ENCODE measurements around the gene OGFRL1. TPM values are rescaled to one million over a fixed set of nuclear protein-coding genes. Genes with fewer than 3 reads are reported as not detected.

The OGFRL1 gene
- total RNA-seq, 1 donor from 2014 or later: 4.4 TPM

GRCh38 chr6:71338540-71339316 is 50.1 kb downstream of the OGFRL1 start:
- H3K27me3 Mint-ChIP-seq (ENCODE audit: low read depth): peaks cover 8% of the 10 kb centered on the region
- no peak for DNase-seq (ENCODE audit: low spot score in 2 of 2, unreplicated experiment in 2 of 2)
- H3K27ac Mint-ChIP-seq: no peak overlapping the region
- TF ChIP-seq, protein P1, sequence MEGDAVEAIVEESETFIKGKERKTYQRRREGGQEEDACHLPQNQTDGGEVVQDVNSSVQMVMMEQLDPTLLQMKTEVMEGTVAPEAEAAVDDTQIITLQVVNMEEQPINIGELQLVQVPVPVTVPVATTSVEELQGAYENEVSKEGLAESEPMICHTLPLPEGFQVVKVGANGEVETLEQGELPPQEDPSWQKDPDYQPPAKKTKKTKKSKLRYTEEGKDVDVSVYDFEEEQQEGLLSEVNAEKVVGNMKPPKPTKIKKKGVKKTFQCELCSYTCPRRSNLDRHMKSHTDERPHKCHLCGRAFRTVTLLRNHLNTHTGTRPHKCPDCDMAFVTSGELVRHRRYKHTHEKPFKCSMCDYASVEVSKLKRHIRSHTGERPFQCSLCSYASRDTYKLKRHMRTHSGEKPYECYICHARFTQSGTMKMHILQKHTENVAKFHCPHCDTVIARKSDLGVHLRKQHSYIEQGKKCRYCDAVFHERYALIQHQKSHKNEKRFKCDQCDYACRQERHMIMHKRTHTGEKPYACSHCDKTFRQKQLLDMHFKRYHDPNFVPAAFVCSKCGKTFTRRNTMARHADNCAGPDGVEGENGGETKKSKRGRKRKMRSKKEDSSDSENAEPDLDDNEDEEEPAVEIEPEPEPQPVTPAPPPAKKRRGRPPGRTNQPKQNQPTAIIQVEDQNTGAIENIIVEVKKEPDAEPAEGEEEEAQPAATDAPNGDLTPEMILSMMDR (IDR thresholded peaks at IDR 0.05; ENCODE audit: unreplicated experiment): no peak
- H3K4me3 Mint-ChIP-seq: no peak overlapping the region
- H3K4me1 Mint-ChIP-seq: peaks cover 5% of the 10 kb centered on the region
- H3K9me3 Mint-ChIP-seq: peaks cover 16% of the 10 kb centered on the region
- H3K36me3 Mint-ChIP-seq: peaks cover 9% of the 10 kb centered on the region

- no peak for DNase-seq (ENCODE audit: low spot score in 2 of 2, unreplicated experiment in 2 of 2)
- Mint-ChIP-seq H3K27me3 (ENCODE audit: low read depth) (peaks cover 27% of the 10 kb centered on the region), H3K27ac (no peak overlapping the region), H3K4me1 (peaks cover 5% of the 10 kb centered on the region), H3K4me3 (no peak overlapping the region), H3K9me3 (no peaks in the 10 kb centered on the region), H3K36me3 (peaks cover 7% of the 10 kb centered on the region)
- TF ChIP-seq, protein P1 (IDR thresholded peaks at IDR 0.05; ENCODE audit: unreplicated experiment): no peak
Measured at GRCh38 chr6:71342772-71343171, 54.2 kb downstream of the OGFRL1 start.

DNA sequence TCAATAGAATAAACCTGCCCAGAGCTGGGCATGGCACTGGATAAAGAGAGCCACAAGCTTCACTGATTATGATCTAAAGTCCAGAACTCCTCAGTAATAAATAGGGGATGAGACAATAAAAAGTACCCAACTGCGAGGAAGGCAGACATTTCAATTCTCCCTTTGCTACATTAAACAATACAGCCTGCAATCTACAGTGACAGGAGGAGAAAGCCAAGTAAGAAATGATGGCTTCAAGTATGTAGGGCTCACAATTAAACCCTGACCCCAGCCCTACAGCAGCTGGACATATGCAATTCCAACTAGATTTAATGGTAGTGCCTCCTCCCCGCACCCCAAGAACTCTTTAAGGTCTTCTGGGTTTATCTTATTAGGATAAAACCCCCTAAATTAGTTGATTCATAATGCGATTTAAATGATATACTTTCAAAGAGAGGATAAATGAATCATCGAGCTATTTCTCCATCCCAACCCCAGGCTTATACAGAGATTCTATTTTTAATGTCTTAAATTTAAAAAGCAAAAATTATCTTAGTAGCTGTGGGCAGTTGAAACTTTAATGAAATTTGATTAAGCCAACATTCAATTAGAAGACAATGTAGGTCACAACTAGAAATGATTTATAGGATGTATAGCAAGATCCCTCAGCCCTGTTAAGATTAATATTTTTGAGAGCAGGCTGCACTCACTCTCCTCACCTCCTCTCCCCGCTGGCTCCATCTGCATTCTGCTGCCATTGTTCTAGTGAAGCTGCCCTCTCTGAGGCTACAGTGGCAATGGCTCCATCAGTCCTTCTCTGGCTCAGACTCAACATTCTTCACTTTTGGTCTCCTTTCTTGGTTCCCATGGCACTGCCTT is 57.1 kb downstream of the OGFRL1 start:
- H3K9me3 Mint-ChIP-seq: no peaks in the 10 kb centered on the region
- H3K4me3 Mint-ChIP-seq: no peak overlapping the region
- H3K27me3 Mint-ChIP-seq (ENCODE audit: low read depth): peaks cover 23% of the 10 kb centered on the region
- H3K27ac Mint-ChIP-seq: no peak overlapping the region
- H3K36me3 Mint-ChIP-seq: peaks cover 7% of the 10 kb centered on the region
- DNase-seq (ENCODE audit: low spot score in 2 of 2, unreplicated experiment in 2 of 2): no peak
- TF ChIP-seq, protein P1 (IDR thresholded peaks at IDR 0.05; ENCODE audit: unreplicated experiment): no peak
- H3K4me1 Mint-ChIP-seq: peaks cover 13% of the 10 kb centered on the region

- Mint-ChIP-seq H3K4me1 (peaks cover 18% of the 10 kb centered on the region), H3K9me3 (no peaks in the 10 kb centered on the region), H3K4me3 (no peak overlapping the region), H3K27me3 (ENCODE audit: low read depth) (peaks cover 23% of the 10 kb centered on the region), H3K36me3 (peaks cover 7% of the 10 kb centered on the region), H3K27ac (no peak overlapping the region)
- TF ChIP-seq, protein P1 (IDR thresholded peaks at IDR 0.05; ENCODE audit: unreplicated experiment): no peak
- no peak for DNase-seq (ENCODE audit: low spot score in 2 of 2, unreplicated experiment in 2 of 2)
Measured at GRCh38 chr6:71346334-71346694, 57.7 kb downstream of the OGFRL1 start.

DNA sequence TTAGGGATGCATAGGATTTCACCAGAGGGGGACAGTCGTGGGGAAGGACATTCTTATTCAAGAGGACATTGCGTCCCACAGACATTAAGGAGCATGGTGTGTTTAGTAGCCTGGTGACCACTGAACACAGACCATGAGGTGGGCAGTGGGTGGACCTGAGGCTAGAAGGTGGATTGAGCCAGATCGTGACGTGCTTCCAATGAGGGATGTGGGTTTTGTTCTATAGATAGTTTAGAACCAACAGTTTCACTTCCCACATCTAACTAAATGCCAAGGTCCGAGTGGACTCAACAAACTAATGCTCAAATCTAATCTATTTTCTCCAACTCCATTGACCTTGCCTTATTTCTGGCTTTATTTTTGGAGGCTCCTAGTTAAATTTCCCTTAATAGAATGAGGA is 58.5 kb downstream of the OGFRL1 start:
- Mint-ChIP-seq H3K27ac (no peak overlapping the region), H3K9me3 (no peaks in the 10 kb centered on the region), H3K4me1 (peaks cover 19% of the 10 kb centered on the region), H3K27me3 (ENCODE audit: low read depth) (peaks cover 23% of the 10 kb centered on the region), H3K36me3 (peaks cover 7% of the 10 kb centered on the region), H3K4me3 (no peak overlapping the region)
- TF ChIP-seq, protein P1 (IDR thresholded peaks at IDR 0.05; ENCODE audit: unreplicated experiment): no peak
- no peak for DNase-seq (ENCODE audit: low spot score in 2 of 2, unreplicated experiment in 2 of 2)
